ENCODE measurements around the gene GUCY2D. TPM values are rescaled to one million over a fixed set of nuclear protein-coding genes. Genes with fewer than 3 reads are reported as not detected.
"Not testable (repeated sequence)": the region's sequence is repeated elsewhere in the genome, so short reads cannot be mapped to it uniquely, and the experiment has no call there.

GUCY2D gene
- total RNA-seq, 1 donor from 2014 or later = not detected

DNA sequence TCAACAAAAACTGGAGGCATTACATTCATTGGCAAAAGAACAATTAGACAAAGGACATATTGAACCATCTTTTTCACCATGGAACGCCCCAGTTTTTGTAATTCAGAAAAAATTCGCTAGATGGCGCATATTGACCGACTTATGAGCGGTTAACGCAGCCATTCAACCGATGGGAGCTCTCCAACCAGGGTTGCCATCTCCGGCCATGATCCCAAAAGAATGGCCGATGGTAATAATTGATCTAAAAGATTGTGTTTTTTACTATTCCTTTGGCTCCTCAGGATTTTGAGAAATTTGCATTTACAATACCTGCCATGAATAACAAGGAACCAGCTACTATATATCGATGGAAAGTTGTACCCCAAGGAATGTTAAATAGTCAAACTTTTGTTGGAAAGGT is 57.9 kb downstream of the GUCY2D start:
- Histone ChIP-seq H3K27me3 (peaks cover 2% of the 10 kb centered on the region), H3K36me3 (no peaks in the 10 kb centered on the region), H3K4me3 (no peak overlapping the region), H3K27ac (no peak overlapping the region), H3K4me1 (peaks cover 29% of the 10 kb centered on the region), H3K9me3 (no peaks in the 10 kb centered on the region)
- TF ChIP-seq, protein P1, sequence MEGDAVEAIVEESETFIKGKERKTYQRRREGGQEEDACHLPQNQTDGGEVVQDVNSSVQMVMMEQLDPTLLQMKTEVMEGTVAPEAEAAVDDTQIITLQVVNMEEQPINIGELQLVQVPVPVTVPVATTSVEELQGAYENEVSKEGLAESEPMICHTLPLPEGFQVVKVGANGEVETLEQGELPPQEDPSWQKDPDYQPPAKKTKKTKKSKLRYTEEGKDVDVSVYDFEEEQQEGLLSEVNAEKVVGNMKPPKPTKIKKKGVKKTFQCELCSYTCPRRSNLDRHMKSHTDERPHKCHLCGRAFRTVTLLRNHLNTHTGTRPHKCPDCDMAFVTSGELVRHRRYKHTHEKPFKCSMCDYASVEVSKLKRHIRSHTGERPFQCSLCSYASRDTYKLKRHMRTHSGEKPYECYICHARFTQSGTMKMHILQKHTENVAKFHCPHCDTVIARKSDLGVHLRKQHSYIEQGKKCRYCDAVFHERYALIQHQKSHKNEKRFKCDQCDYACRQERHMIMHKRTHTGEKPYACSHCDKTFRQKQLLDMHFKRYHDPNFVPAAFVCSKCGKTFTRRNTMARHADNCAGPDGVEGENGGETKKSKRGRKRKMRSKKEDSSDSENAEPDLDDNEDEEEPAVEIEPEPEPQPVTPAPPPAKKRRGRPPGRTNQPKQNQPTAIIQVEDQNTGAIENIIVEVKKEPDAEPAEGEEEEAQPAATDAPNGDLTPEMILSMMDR (IDR thresholded peaks at IDR 0.05) = peak; percentile 57 to 68 (median 60)
- TF ChIP-seq POLR2A (IDR thresholded peaks at IDR 0.05) = no peak
- no peak for TF ChIP-seq POLR2AphosphoS5 (IDR thresholded peaks at IDR 0.05; ENCODE audit: insufficient read depth in 1 of 2, low read depth in 1 of 2)
- no peak for DNase-seq (ENCODE audit: extremely low spot score in 2 of 2)
- intact Hi-C loops (cut with DNase I) = no loop called here

DNA sequence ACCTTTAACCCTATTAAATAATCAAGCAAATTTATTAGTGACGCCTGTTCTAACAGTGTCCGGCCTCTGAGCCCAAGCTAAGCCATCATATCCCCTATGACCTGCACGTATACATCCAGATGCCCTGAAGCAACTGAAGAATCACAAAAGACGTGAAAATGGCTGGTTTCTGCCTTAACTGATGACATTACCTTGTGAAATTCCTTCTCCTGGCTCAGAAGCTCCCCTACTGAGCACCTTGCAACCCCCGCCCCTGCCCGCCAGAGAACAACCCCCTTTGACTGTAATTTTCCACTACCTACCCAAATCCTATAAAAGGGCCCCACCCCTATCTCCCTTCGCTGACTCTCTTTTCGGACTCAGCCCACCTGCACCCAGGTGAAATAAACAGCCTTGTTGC is 59.4 kb downstream of the GUCY2D start:
- DNase-seq (ENCODE audit: extremely low spot score in 2 of 2); H3K4me3 ChIP-seq; H3K27ac ChIP-seq; H3K27me3 ChIP-seq; H3K9me3 ChIP-seq; intact Hi-C loops (cut with DNase I); H3K36me3 ChIP-seq: not testable (repeated sequence)
- H3K4me1 ChIP-seq = peaks cover 29% of the 10 kb centered on the region

DNA sequence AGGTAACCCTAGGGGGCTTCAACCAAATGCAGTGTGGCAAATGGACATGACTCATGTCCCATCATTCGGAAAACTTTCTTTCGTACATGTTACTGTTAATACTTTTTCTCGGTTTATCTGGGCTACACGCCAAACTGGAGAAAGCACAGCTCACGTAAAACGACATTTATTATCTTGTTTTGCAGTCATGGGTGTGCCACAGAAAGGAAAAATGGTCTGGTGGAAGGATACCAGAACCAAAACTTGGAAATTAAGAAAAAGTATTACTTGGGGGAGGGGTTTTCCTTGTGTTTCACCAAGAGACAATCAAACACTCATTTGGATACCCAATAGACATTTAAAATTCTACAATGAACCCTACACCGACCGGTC is 60.0 kb downstream of the GUCY2D start:
- TF ChIP-seq POLR2AphosphoS5 (IDR thresholded peaks at IDR 0.05; ENCODE audit: insufficient read depth in 1 of 2, low read depth in 1 of 2) (no peak), POLR2A (IDR thresholded peaks at IDR 0.05) (no peak)
- TF ChIP-seq, protein P1 (IDR thresholded peaks at IDR 0.05) = no peak
- Histone ChIP-seq H3K4me3 (peak overlapping the region; percentile 18 to 29), H3K27ac (no peak overlapping the region), H3K4me1 (peaks cover 26% of the 10 kb centered on the region), H3K27me3 (no peaks in the 10 kb centered on the region), H3K36me3 (no peaks in the 10 kb centered on the region), H3K9me3 (no peaks in the 10 kb centered on the region)
- no peak for DNase-seq (ENCODE audit: extremely low spot score in 2 of 2)
- intact Hi-C loops (cut with DNase I) = no loop called here

- Histone ChIP-seq H3K4me3 (peak overlapping the region; percentile 18 to 29), H3K27me3 (no peaks in the 10 kb centered on the region)
- TF ChIP-seq, protein P1 (IDR thresholded peaks at IDR 0.05) = no peak
- TF ChIP-seq POLR2A (IDR thresholded peaks at IDR 0.05) (no peak), POLR2AphosphoS5 (IDR thresholded peaks at IDR 0.05; ENCODE audit: insufficient read depth in 1 of 2, low read depth in 1 of 2) (no peak)
These were observed 60.5 kb downstream of the GUCY2D start for GRCh38 chr17:8062807-8063483.

GRCh38 chr17:8063761-8064534 is 61.5 kb downstream of the GUCY2D start:
- peak overlapping the region in 1 of 2 donors; percentile 29 for H3K4me3 ChIP-seq
- TF ChIP-seq, protein P1 (IDR thresholded peaks at IDR 0.05) = no peak
- TF ChIP-seq POLR2AphosphoS5 (IDR thresholded peaks at IDR 0.05; ENCODE audit: insufficient read depth in 1 of 2, low read depth in 1 of 2) = no peak
- no peak for TF ChIP-seq POLR2A (IDR thresholded peaks at IDR 0.05)
- no peaks in the 10 kb centered on the region for H3K27me3 ChIP-seq
- intact Hi-C loops (cut with DNase I) = no loop called here
- H3K9me3 ChIP-seq = no peaks in the 10 kb centered on the region
- no peak overlapping the region for H3K27ac ChIP-seq
- peaks cover 21% of the 10 kb centered on the region for H3K4me1 ChIP-seq
- H3K36me3 ChIP-seq = no peaks in the 10 kb centered on the region
- no peak for DNase-seq (ENCODE audit: extremely low spot score in 2 of 2)

More at GRCh38 chr17:8062807-8063483, 60.5 kb downstream of the GUCY2D start:
- Histone ChIP-seq H3K9me3 (no peaks in the 10 kb centered on the region), H3K27ac (no peak overlapping the region), H3K4me1 (peaks cover 21% of the 10 kb centered on the region), H3K36me3 (no peaks in the 10 kb centered on the region)
- no peak for DNase-seq (ENCODE audit: extremely low spot score in 2 of 2)
- intact Hi-C loops (cut with DNase I) = no loop called here
